Embryonic facial prominence (tissue), 1 donor: ENCODE results near the gene ERCC3.

Experiments used
- DNase-seq: peaks from one replicate; pipeline ENCODE4 v3.0.0-alpha.2; 2016; ENCODE audit errors: extremely low spot score

ERCC3 gene

GRCh38 chr2:127293748-127294562 is at the start of gene ERCC3:
TSS of gene ERCC3 (minus strand) at chr2:127294144. CDS start at chr2:127294081, 63 bp downstream.
- peak; percentile 65 for DNase-seq

- DNase-seq: no peak
Observed at GRCh38 chr2:127343277-127343676, 49.3 kb upstream of the ERCC3 start.

GRCh38 chr2:127342101-127342500 is 48.2 kb upstream of the ERCC3 start:
- no peak for DNase-seq

- DNase-seq: no peak
Observed at GRCh38 chr2:127332335-127332734, 38.4 kb upstream of the ERCC3 start.

- DNase-seq: no peak
Observed at GRCh38 chr2:127330753-127331152, 36.8 kb upstream of the ERCC3 start.

GRCh38 chr2:127326289-127326945 is 32.5 kb upstream of the ERCC3 start:
- no peak for DNase-seq

GRCh38 chr2:127324635-127325034 is 30.7 kb upstream of the ERCC3 start:
- peak; percentile 59 for DNase-seq

- DNase-seq: no peak
Observed at GRCh38 chr2:127321303-127321702, 27.4 kb upstream of the ERCC3 start.

- DNase-seq: no peak
Observed at GRCh38 chr2:127320586-127321275, 26.8 kb upstream of the ERCC3 start.

- no peak for DNase-seq
Observed at GRCh38 chr2:127320067-127320466, 26.1 kb upstream of the ERCC3 start.

GRCh38 chr2:127314193-127314988 is 20.4 kb upstream of the ERCC3 start:
- no peak for DNase-seq

GRCh38 chr2:127313406-127313805 is 19.5 kb upstream of the ERCC3 start:
- no peak for DNase-seq

- no peak for DNase-seq
Observed at GRCh38 chr2:127310980-127311379, 17.0 kb upstream of the ERCC3 start.

- no peak for DNase-seq
Observed at GRCh38 chr2:127309468-127309867, 15.5 kb upstream of the ERCC3 start.

GRCh38 chr2:127308586-127309138 is 14.7 kb upstream of the ERCC3 start:
- DNase-seq: no peak

- DNase-seq: no peak
Observed at GRCh38 chr2:127305990-127306585, 12.1 kb upstream of the ERCC3 start.

- no peak for DNase-seq
Observed at GRCh38 chr2:127302168-127302567, 8.2 kb upstream of the ERCC3 start.

GRCh38 chr2:127293386-127293747 is 577 bp downstream of the ERCC3 start:
- DNase-seq: no peak

- DNase-seq: no peak
Observed at GRCh38 chr2:127288274-127288673, 5.7 kb downstream of the ERCC3 start.

GRCh38 chr2:127283275-127283674 is 10.7 kb downstream of the ERCC3 start:
- no peak for DNase-seq

- no peak for DNase-seq
Observed at GRCh38 chr2:127280693-127281092, 13.3 kb downstream of the ERCC3 start.
